Left lung (tissue), 10 donors: Measurements from ENCODE around the gene RAMP3. TPM values are rescaled to one million over a fixed set of nuclear protein-coding genes. Genes with fewer than 3 reads are reported as not detected.

Experiments used
- ATAC-seq: fragments of 200-7000 bp; cut with Tn5 transposase; one replicate; pipeline ENCODE4 v1.9.1; 2020; ENCODE audit warnings: moderate library complexity
- DNase-seq, 4 donors: peaks; one replicate each; pipeline ENCODE4 v3.0.0-alpha.2; 2013 to 2020
- H3K27ac ChIP-seq, 2 donors: fragments of 200-600 bp; sonication (generic) in 1 of 2; one replicate each; pipeline versions ENCODE4 v1.5.0 to v1.8.0; 2020 to 2021
- H3K27me3 ChIP-seq, 2 donors: fragments of 200-600 bp; sonication (generic) in 1 of 2; one replicate each; pipeline versions ENCODE4 v1.5.0 to v1.8.0; 2020 to 2021
- H3K36me3 ChIP-seq, 2 donors: fragments of 200-600 bp; sonication (generic) in 1 of 2; one replicate each; pipeline versions ENCODE4 v1.5.0 to v1.8.0; 2020 to 2021
- H3K4me1 ChIP-seq, 2 donors: fragments of 200-600 bp; one replicate each; pipeline ENCODE4 v1.8.0; 2021
- H3K4me3 ChIP-seq, 2 donors: fragments of 200-600 bp; sonication (generic) in 1 of 2; one replicate each; pipeline versions ENCODE4 v1.5.0 to v1.8.0; 2020 to 2021; ENCODE audit warnings: mild to moderate bottlenecking in 1 of 2
- H3K9me3 ChIP-seq, 2 donors: fragments of 200-600 bp; sonication (generic) in 1 of 2; one replicate each; pipeline versions ENCODE4 v1.5.0 to v1.8.0; 2020 to 2021
- CTCF ChIP-seq, 2 donors: fragments of 200-600 bp; sonication (generic) in 1 of 2; IDR thresholded peaks; one replicate each; pipeline versions ENCODE4 v1.5.0 to v1.8.0; 2021; ENCODE audit warnings: antibody characterized with exemption in 2 of 2
- intact Hi-C, 2 donors: fragments of 100-400 bp; cut with DNase I; formaldehyde crosslinking; loops; one replicate each; pipeline versions ENCODE4 v1.11.2 to v1.14.2; 2022
- polyA plus RNA-seq, 6 donors: library from polyadenylated mRNA; unstranded; fragments of 120-200 nt; gene quantifications; one replicate each; pipeline ENCODE4 v1.2.1, GENCODE V29; 2013; ENCODE audit not compliant: insufficient read length in 6 of 6
- total RNA-seq, 2 donors: library from RNA; stranded (reverse); fragmentation: NEBNext Ultra II Directional; extraction: Animal tissue kit (Norgen Biotek cat#: 25700); gene quantifications; one replicate each; pipeline ENCODE4 v1.2.1, GENCODE V29; 2021
- donor health status: DM: no; HTN: yes; CAD: no.
- donor health status: DM: no; HTN: no; CAD: no.

RAMP3 gene
- total and polyA plus RNA-seq, 8 donors: 12.5 to 89.9 (median 23.2) TPM

- Histone ChIP-seq H3K9me3 (no peaks in the 10 kb centered on the region), H3K4me3 (no peak overlapping the region), H3K27ac (no peak overlapping the region), H3K36me3 (no peaks in the 10 kb centered on the region), H3K4me1 (no peaks in the 10 kb centered on the region), H3K27me3 (peaks cover 0 to 7% of the 10 kb centered on the region in 2 donors)
- ATAC-seq (peak; percentile 94), DNase-seq (peak in 2 of 4 donors; percentile 63 to 80)
- peak; percentile 78 for TF ChIP-seq CTCF (IDR thresholded peaks at IDR 0.05)
- intact Hi-C loops: loop anchor here in 1 of 2 donors (10.0 kb wide), 2 partner anchors 172 to 282 kb away; no protein-coding TSS in a partner anchor
These were observed 21.2 kb upstream of the RAMP3 start for GRCh38 chr7:45136106-45137060.

- Histone ChIP-seq H3K4me1 (no peaks in the 10 kb centered on the region), H3K4me3 (no peak overlapping the region), H3K27ac (no peak overlapping the region), H3K36me3 (no peaks in the 10 kb centered on the region), H3K27me3 (peaks cover 0 to 7% of the 10 kb centered on the region in 2 donors), H3K9me3 (no peaks in the 10 kb centered on the region)
- no peak for TF ChIP-seq CTCF (IDR thresholded peaks at IDR 0.05)
- DNase-seq (no peak), ATAC-seq (no peak)
- intact Hi-C loops: loop anchor here in 1 of 2 donors (10.0 kb wide), 2 partner anchors 174 to 284 kb away; no protein-coding TSS in a partner anchor
These were observed 18.9 kb upstream of the RAMP3 start for GRCh38 chr7:45138433-45139267.

GRCh38 chr7:45140827-45141226 lies 16.8 kb upstream of the RAMP3 start:
- Histone ChIP-seq H3K36me3 (no peaks in the 10 kb centered on the region), H3K27ac (no peak overlapping the region), H3K4me1 (no peaks in the 10 kb centered on the region), H3K9me3 (no peaks in the 10 kb centered on the region), H3K27me3 (peaks cover 0 to 7% of the 10 kb centered on the region in 2 donors), H3K4me3 (no peak overlapping the region)
- DNase-seq: no peak
- intact Hi-C loops: no loop called here
- TF ChIP-seq CTCF (IDR thresholded peaks at IDR 0.05): no peak
- ATAC-seq: no peak

- no peak overlapping the region for H3K27ac ChIP-seq
- no peaks in the 10 kb centered on the region for H3K36me3 ChIP-seq
- DNase-seq (no peak), ATAC-seq (no peak)
- TF ChIP-seq CTCF (IDR thresholded peaks at IDR 0.05): no peak
- no peaks in the 10 kb centered on the region for H3K4me1 ChIP-seq
- peaks cover 6 to 10% of the 10 kb centered on the region in 2 donors for H3K27me3 ChIP-seq
- H3K4me3 ChIP-seq: no peak overlapping the region
- intact Hi-C loops: no loop called here
- H3K9me3 ChIP-seq: no peaks in the 10 kb centered on the region
These were observed 14.0 kb upstream of the RAMP3 start for GRCh38 chr7:45143616-45144015.
